K562 (cell line): ENCODE results near the gene AHNAK. TPM values are rescaled to one million over a fixed set of nuclear protein-coding genes. Genes with fewer than 3 reads are reported as not detected.

ENCODE experiments used
- AFF1 ChIP-seq, 2 experiments: fragments of 450-650 bp; IDR thresholded peaks; 2 replicates each; pipeline ENCODE4 v1.6.1; 2018; ENCODE audit warnings: mild to moderate bottlenecking in 2 of 2, low read depth in 1 of 2; ENCODE audit not compliant: partially characterized antibody in 2 of 2
- ARHGAP35 ChIP-seq: fragments of 450-650 bp; IDR thresholded peaks from 2 replicates; pipeline ENCODE4 v1.6.1; 2018; ENCODE audit not compliant: partially characterized antibody
- ATF1 ChIP-seq, 2 experiments: fragments of 450-650 bp in 1 of 2; IDR thresholded peaks; 2 replicates each; pipeline ENCODE4 v1.6.1; 2016; ENCODE audit warnings: missing compliant biosample characterization in 1 of 2, missing genetic modification characterization in 1 of 2
- CCAR2 ChIP-seq: fragments of 200-400 bp; formaldehyde crosslinking; IDR thresholded peaks from 2 replicates; pipeline ENCODE4 v1.6.1; 2017; ENCODE audit warnings: mild to moderate bottlenecking, low read depth, low read length
- CLOCK ChIP-seq: fragments of 250-450 bp; sonication (Bioruptor Pico); IDR thresholded peaks from 2 replicates; pipeline ENCODE4 v1.4.0; 2020; ENCODE audit warnings: mild to moderate bottlenecking, moderate library complexity, borderline replicate concordance
- DPF2 ChIP-seq: fragments of 450-650 bp; IDR thresholded peaks from 2 replicates; pipeline ENCODE4 v1.6.1; 2016
- E2F6 ChIP-seq, 2 experiments: IDR thresholded peaks; 2 replicates each; pipeline ENCODE4 v1.6.1; 2011; ENCODE audit warnings: borderline replicate concordance in 1 of 2, control low read depth in 1 of 2, low read depth in 1 of 2, low read length in 1 of 2, mild to moderate bottlenecking in 1 of 2, mixed read lengths in 1 of 2, moderate library complexity in 1 of 2; ENCODE audit not compliant: insufficient read depth in 1 of 2, insufficient read length in 1 of 2, poor library complexity in 1 of 2, severe bottlenecking in 1 of 2; ENCODE audit errors: extremely low read depth in 1 of 2
- GATA2 ChIP-seq: sonication (generic); formaldehyde crosslinking; IDR thresholded peaks from 2 replicates; pipeline ENCODE4 v1.4.0; 2020; ENCODE audit warnings: mild to moderate bottlenecking, missing genetic modification reagents
- HDAC1 ChIP-seq, 2 experiments: fragments of 450-650 bp; IDR thresholded peaks; 2 replicates each; pipeline ENCODE4 v1.6.1; 2016 to 2017; ENCODE audit warnings: inconsistent platforms in 1 of 2, mild to moderate bottlenecking in 1 of 2, moderate library complexity in 1 of 2
- HDAC8 ChIP-seq: fragments of 450-650 bp; IDR thresholded peaks from 2 replicates; pipeline ENCODE4 v1.6.1; 2016; ENCODE audit warnings: mild to moderate bottlenecking, missing genetic modification characterization, moderate library complexity, missing compliant biosample characterization
- NCOR1 ChIP-seq: fragments of 450-650 bp; IDR thresholded peaks from 2 replicates; pipeline ENCODE4 v1.6.1; 2016; ENCODE audit warnings: mild to moderate bottlenecking, moderate library complexity
- PHF21A ChIP-seq: fragments of 450-650 bp; IDR thresholded peaks from 2 replicates; pipeline ENCODE4 v1.6.1; 2017; ENCODE audit warnings: low read depth, borderline replicate concordance
- TCF15 ChIP-seq: fragments of 250-450 bp; sonication (Bioruptor Pico); IDR thresholded peaks from 2 replicates; pipeline ENCODE4 v1.8.0; 2022; ENCODE audit warnings: moderate library complexity, mild to moderate bottlenecking, inconsistent platforms
- TRIM24 ChIP-seq, 2 experiments: fragments of 450-650 bp; IDR thresholded peaks; 2 replicates each; pipeline ENCODE4 v1.6.1; 2016
- XRCC5 ChIP-seq: fragments of 200-400 bp; formaldehyde crosslinking; IDR thresholded peaks from 2 replicates; pipeline ENCODE4 v1.6.1; 2017; ENCODE audit warnings: low read depth, mild to moderate bottlenecking, low read length
- ZKSCAN8 ChIP-seq: fragments of 200-800 bp; sonication (Bioruptor generic); IDR thresholded peaks from 2 replicates; pipeline ENCODE4 v1.6.1; 2016; ENCODE audit warnings: missing genetic modification characterization, missing compliant biosample characterization
- ZNF12 ChIP-seq: sonication (generic); formaldehyde crosslinking; IDR thresholded peaks from 2 replicates; pipeline ENCODE4 v1.4.0; 2020; ENCODE audit warnings: mild to moderate bottlenecking, missing genetic modification reagents
- ZNF124 ChIP-seq: sonication (generic); formaldehyde crosslinking; IDR thresholded peaks from 2 replicates; pipeline ENCODE4 v1.8.1; 2022; ENCODE audit warnings: missing genetic modification reagents
- ZNF165 ChIP-seq: fragments of 250-450 bp; sonication (Bioruptor Pico); IDR thresholded peaks from 2 replicates; pipeline ENCODE4 v1.4.0; 2020; ENCODE audit warnings: borderline replicate concordance
- ZNF347 ChIP-seq: fragments of 450-650 bp; formaldehyde crosslinking; IDR thresholded peaks from 2 replicates; pipeline ENCODE4 v1.4.0; 2020; ENCODE audit warnings: low read depth, mild to moderate bottlenecking, moderate library complexity
- polyA plus RNA-seq, 8 experiments: library from polyadenylated mRNA; depleted of rRNA in 4 of 8; stranded (reverse) in 5 of 8; unstranded in 3 of 8; fragments of >200 nt; fragmentation: Nextera tagmentation in 2 of 8; fragmentation: Illumina TruSeq in 1 of 8; extraction: Ambion mirVana in 2 of 8; extraction: Trizol in 1 of 8; gene quantifications; 2 replicates each; pipeline versions ENCODE4 v1.2.1 to v1.2.3, GENCODE V29; 2011 to 2014; ENCODE audit warnings: inconsistent platforms in 1 of 8, missing spikeins in 1 of 8
- total RNA-seq, 7 experiments: library from RNA; depleted of rRNA in 6 of 7; stranded (reverse); fragments of >200 nt in 6 of 7; fragmentation: Illumina TruSeq in 2 of 7; extraction: Trizol in 2 of 7; gene quantifications; 2 replicates each; pipeline versions ENCODE4 v1.2.1 to v1.2.3, GENCODE V29; 2011 to 2021; ENCODE audit warnings: low replicate concordance in 1 of 7

AHNAK gene
- total and polyA plus RNA-seq, 9 of the 15 experiments (the other 6 are each of a cell fraction or from before 2014, with no cell fraction given) = 1.5 to 89.7 (median 45.0) TPM

GRCh38 chr11:62542750-62543567 lies 3.6 kb downstream of the AHNAK start (continued):
- TF ChIP-seq E2F6 (IDR thresholded peaks at IDR 0.05; ENCODE audit: borderline replicate concordance in 1 of 2, extremely low read depth in 1 of 2, insufficient read depth in 1 of 2, insufficient read length in 1 of 2, low read depth in 1 of 2, low read length in 1 of 2, poor library complexity in 1 of 2, severe bottlenecking in 1 of 2) (peak in 1 of 2 experiments; percentile 5), ZKSCAN8 (CRISPR knock-in tag) (no peak), NCOR1 (no peak), CLOCK (CRISPR knock-in tag) (no peak), XRCC5 (peak; percentile 60; the same call in 1 of the 2 replicates), DPF2 (0 out of 2 replicates have a peak, but pooled peaks have one; percentile 9), HDAC8 (tag) (no peak), CCAR2 (no peak), ARHGAP35 (no peak), ZNF165 (CRISPR knock-in tag) (0 out of 2 replicates have a peak, but pooled peaks have one; percentile 8), ZNF347 (no peak), GATA2 (CRISPR knock-in tag) (no peak), TCF15 (0 out of 2 replicates have a peak, but pooled peaks have one; percentile 33), AFF1 (IDR thresholded peaks at IDR 0.05; ENCODE audit: low read depth in 1 of 2, partially characterized antibody in 2 of 2) (no peak), ZNF124 (CRISPR knock-in tag) (no peak), ZNF12 (CRISPR knock-in tag) (no peak), PHF21A (no peak), ATF1 (CRISPR knock-in tag; IDR thresholded peaks at IDR 0.05) (no peak), ATF1 (tag; IDR thresholded peaks at IDR 0.05) (peak; percentile 63), TRIM24 (IDR thresholded peaks at IDR 0.05) (no peak), HDAC1 (IDR thresholded peaks at IDR 0.05) (no peak)
